ENCODE data around the gene DNAJB4.

The DNAJB4 gene

GRCh38 chr1:78036450-78036849 is 31.7 kb downstream of the DNAJB4 start:
- DNase-seq = no peak

GRCh38 chr1:78038071-78038470 is 33.3 kb downstream of the DNAJB4 start:
- no peak for DNase-seq

- no peak for DNase-seq
Observed at GRCh38 chr1:78038491-78038939, 33.8 kb downstream of the DNAJB4 start.

GRCh38 chr1:78040484-78041089 is 35.8 kb downstream of the DNAJB4 start:
- no peak for DNase-seq

- DNase-seq = no peak
Observed at GRCh38 chr1:78043436-78043835, 38.7 kb downstream of the DNAJB4 start.

GRCh38 chr1:78044796-78045562 is 40.2 kb downstream of the DNAJB4 start:
- DNase-seq = no peak

- DNase-seq = no peak
Observed at GRCh38 chr1:78045563-78045925, 40.8 kb downstream of the DNAJB4 start.

- DNase-seq = no peak
Observed at GRCh38 chr1:78045926-78046778, 41.4 kb downstream of the DNAJB4 start, which contains the start of gene GIPC2. Gene GIPC2, plus strand, starts transcription at chr1:78045966. Its CDS starts 129 bp downstream, at chr1:78046095.

GRCh38 chr1:78047106-78047505 is 42.4 kb downstream of the DNAJB4 start:
- no peak for DNase-seq

- no peak for DNase-seq
Observed at GRCh38 chr1:78047631-78048030, 42.9 kb downstream of the DNAJB4 start.

GRCh38 chr1:78048446-78048845 is 43.7 kb downstream of the DNAJB4 start:
- DNase-seq = no peak

GRCh38 chr1:78049396-78049795 is 44.7 kb downstream of the DNAJB4 start:
- no peak for DNase-seq

- no peak for DNase-seq
Observed at GRCh38 chr1:78051005-78051404, 46.3 kb downstream of the DNAJB4 start.

GRCh38 chr1:78052685-78053405 is 48.1 kb downstream of the DNAJB4 start:
- DNase-seq = no peak

- no peak for DNase-seq
Observed at GRCh38 chr1:78053498-78053897, 48.8 kb downstream of the DNAJB4 start.

- DNase-seq = no peak
Observed at GRCh38 chr1:78054559-78054958, 49.8 kb downstream of the DNAJB4 start.

- DNase-seq = no peak
Observed at GRCh38 chr1:78054972-78055371, 50.2 kb downstream of the DNAJB4 start.

GRCh38 chr1:78055565-78056132 is 50.9 kb downstream of the DNAJB4 start:
- no peak for DNase-seq

- no peak for DNase-seq
Observed at GRCh38 chr1:78058670-78059069, 53.9 kb downstream of the DNAJB4 start.

- no peak for DNase-seq
Observed at GRCh38 chr1:78060857-78061563, 56.3 kb downstream of the DNAJB4 start.
